KG1 (cell line): Measurements from ENCODE around the gene PRSS50.
"Not testable (repeated sequence)": the region's sequence is repeated elsewhere in the genome, so short reads cannot be mapped to it uniquely, and the experiment has no call there.

Experiments
- DNase-seq: peaks from one replicate; lab custom pipeline; 2025; lab: John Stamatoyannopoulos, UW

The PRSS50 gene, protein sequence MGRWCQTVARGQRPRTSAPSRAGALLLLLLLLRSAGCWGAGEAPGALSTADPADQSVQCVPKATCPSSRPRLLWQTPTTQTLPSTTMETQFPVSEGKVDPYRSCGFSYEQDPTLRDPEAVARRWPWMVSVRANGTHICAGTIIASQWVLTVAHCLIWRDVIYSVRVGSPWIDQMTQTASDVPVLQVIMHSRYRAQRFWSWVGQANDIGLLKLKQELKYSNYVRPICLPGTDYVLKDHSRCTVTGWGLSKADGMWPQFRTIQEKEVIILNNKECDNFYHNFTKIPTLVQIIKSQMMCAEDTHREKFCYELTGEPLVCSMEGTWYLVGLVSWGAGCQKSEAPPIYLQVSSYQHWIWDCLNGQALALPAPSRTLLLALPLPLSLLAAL

DNA sequence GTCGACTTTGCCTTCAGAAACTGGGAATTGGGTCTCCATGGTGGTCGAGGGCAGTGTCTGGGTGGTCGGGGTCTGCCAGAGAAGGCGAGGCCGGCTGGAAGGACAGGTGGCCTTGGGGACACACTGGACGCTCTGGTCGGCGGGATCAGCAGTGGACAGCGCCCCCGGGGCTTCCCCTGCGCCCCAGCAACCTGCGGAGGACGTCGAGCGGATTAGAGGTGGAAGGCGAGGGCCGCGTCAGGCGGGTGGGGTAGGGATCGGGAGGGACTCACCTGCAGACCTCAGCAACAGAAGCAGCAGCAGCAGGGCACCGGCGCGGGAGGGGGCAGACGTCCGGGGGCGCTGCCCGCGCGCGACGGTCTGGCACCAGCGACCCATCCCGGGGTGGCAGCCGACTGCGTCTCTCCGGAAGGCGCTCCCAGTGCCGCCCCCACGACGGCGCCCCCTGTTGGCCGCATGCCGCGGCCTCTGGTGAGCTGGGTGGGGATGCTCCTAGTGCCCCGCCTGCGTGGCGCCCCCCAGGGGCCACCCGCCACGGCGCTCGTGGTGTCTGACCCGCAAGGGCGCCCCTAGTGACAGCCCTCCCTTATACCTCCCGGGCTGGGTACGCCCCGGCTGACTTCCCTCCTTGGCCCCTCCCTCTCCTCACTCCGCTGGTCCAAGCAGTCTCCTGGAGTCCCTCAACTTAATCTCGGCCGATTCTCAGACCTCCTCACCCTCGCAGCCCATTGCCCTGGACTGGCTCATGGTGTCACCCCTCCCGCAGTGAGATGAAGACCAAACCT, at the start of gene PRSS50:
Gene PRSS50, minus strand, starts transcription at position 423 of the 785 bp plus-strand sequence. Its CDS starts 45 bp downstream, at position 378.
- no peak for DNase-seq

DNA sequence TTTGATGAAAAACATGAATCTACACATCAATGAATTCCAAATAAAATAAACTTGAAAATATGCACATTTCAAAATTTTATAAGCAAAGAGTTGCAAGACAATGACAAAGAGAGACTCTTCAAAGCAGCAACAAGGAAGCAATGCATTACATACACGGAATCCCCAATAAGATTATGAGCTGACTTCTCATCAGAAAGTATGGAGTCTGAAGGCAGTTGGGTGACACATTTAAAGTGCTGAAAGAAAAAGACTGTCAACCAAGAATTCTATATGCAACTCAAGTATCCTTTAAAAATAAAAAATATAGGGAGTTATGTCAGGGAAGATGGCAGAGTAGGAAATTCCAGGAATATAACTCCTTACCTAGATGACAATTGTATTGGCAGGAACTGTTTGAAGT, 46.5 kb upstream of the PRSS50 start:
- DNase-seq = no peak

DNA sequence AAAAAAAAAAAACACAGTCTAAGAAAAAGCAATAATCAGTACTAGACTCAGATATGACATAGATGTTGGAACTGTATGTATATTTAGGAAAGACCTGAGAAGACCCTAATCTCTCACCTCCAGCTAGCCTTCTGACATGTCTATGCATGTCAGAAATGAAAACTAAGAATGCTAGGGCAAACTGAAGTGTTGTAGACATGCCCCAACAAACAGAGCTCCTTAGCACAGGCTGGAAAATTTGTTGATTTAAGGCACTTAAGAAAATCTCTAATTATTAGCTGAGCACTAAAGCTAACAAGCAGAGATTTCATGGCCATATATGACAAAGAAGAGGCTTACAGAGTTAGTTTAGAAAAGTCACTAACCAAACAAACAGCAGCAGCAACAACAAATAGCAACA, 45.5 kb upstream of the PRSS50 start:
- no peak for DNase-seq

DNA sequence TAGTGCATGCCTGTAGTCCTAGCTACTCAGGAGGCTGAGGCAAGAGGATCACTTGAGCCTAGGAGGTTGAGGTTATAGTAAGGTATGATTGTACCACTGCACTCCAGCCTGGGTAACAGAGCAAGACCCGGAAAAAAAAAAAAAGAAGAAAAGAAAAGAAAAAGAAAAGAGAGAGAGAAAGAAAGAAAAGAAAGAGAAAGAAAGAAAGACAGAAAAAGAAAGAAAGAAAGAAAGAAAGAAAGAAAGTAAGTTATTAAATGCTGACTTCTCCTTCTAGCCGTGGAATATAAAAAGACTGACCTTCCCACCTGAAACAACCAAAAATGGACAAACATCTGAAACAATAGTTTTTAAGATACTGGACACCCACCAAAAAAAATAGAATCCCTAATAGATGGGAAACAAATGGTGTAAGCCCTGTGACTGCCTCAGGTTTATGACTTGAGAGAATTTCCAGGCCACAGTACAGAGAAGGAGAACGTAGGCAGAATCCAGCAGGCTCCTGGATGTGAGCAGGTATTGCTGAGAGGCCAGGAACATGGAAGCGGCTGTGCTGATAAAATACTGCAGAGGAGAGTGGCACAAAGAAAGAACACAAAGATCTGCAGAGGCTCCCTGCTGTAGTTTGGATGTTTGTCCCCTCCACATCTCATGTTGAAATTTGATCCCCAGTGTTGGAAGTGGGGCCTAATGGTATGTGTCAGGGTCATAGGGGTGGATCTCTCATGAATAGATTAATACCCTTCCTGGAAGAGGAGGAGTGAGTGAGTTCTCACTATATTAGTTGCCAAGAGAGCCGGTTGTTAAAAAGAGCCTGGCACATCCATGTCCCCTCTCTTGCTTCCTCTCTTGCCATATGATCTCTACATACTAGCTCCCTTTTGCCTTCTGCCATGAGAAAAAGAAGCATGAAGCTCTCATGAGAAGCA, 41.8 kb upstream of the PRSS50 start:
- no peak for DNase-seq

DNA sequence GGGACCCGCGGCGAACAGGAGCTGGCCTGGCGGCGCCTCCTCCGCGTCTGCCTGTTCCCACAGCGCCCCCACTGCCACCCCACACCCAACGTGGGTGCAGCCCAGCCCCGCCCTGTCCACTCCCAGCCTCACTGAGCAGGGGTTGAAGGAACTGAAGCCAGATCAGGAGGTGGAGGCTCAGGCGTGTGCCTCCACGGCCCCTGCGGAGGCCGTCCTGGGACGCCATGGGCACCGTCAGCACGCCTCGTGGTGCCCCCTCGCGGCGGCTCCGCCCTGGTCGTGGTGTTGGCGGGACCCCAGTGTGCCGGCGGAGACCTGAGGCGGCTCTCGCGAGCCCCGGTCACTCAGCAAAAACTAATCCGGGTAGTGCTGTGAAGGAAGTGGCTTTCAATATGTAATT, 39.0 kb upstream of the PRSS50 start:
- no peak for DNase-seq

DNA sequence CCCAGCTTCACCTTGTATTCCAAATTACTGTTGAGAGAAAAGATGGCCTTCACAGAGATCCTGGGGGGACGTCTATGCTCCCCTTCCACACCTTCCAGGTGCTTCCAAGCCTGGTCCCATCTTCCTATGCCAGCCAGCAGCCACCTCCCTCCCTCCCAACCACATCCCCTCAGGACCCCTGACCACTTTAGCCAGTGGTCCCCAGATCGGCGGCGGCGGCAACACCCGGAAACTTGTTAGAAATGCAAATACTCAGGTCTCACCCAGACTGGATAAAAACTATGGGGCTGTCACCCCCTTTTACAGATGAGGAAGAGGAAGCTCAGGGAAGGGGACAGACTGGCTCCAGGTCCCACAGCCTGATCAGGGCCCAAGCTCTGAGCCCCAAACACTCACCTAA, 38.0 kb upstream of the PRSS50 start:
- DNase-seq = no peak

DNA sequence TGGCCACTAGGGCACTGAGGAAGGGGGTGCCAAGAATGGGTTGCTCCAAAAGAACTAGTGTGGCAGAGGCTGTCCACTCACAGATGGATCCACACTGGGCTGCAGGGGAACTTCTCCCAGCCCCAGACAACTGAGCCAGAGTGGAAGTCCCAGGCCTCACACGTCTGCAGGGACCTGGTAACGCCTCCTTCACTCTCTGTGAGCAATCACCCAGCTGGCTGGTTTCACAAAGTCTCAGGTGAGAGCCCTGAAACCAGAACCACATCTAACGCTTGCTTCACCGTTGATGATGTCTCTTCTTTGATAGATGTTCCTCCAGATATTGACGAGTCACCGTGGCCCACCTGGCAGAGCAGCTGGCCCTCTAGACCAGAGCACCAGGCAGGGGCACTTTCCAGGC, 35.5 kb upstream of the PRSS50 start:
- not testable (repeated sequence) for DNase-seq

DNA sequence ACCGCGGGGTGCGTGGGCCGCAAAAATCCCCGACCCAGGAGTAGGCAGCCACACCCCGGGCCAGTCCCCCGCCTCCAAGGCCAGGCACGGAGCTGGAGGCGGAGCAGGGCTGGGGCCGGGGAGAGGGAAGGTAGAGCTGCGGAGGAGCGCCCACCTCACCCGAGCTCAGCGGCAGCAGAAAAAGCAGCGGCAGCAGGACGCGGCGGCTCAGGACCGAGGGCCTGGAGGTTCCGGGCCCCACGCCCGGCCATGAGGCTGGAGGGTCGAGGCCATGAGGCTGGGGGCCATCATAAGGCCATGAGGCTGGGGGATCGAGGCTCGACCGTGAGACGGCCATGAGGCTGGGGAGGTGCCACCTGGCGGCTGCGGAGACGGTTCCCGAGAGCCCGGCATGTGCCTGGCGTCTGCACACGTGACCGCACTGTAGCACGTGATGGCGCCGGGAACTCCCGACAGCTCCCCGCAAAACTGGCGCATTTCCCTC, 32.9 kb upstream of the PRSS50 start:
- no peak for DNase-seq

DNA sequence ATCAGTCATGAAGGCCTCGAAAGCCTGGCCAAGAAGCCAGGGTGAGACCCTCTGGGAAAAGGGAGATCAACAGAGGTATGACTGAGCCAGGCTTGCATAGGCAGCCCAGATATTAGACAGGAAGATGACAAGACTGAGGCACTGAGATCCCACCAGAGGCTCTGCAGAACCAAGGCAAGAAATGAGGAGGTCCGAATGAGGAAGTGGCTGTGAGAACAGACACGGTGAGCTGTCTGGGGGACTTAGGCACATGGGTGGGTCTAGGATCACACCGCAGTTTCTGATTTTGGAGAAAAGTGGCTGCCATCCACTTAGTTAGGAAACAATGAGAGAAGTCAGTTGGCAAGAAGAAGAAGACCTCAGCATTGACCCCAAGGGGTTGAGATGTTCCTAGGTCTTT, 31.5 kb upstream of the PRSS50 start:
- no peak for DNase-seq

DNA sequence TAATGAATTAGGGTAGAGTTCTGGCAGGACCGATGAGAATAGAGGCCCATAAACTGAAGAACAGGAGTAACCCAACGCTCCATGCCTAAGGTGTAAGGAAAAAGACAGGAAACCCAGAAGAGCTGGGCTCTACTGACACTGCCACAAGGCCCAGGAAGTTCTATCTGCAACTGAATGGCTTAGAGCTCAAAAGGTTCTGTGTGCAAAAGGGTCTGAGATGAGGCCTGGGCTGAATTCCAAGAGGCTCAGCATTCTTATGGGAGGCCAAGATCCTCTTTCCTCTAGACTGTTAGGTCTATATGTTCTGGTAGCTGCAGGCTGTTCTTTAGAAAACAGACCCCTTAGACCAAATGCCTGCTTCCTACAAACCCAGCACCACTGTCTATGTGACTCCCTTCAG, 30.5 kb upstream of the PRSS50 start:
- no peak for DNase-seq

DNA sequence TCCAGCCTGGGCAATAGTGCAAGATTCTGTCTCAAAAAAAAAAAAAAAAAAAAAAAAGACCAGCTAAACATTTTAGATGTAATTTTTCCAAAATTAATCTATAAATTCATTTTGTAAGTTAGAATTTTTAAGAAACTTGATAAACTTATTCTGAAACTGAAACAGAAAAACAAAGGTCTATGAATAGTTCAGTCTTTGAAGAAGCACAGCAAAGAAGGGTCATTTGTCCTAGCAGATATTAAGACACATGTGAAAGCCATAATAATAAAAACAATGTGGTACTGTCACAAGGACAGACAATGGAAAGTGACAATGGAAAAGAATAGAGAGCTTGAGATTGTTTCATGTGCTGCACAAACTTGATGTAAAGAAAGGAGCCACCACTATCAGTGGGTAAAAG, 29.0 kb upstream of the PRSS50 start:
- DNase-seq = no peak

DNA sequence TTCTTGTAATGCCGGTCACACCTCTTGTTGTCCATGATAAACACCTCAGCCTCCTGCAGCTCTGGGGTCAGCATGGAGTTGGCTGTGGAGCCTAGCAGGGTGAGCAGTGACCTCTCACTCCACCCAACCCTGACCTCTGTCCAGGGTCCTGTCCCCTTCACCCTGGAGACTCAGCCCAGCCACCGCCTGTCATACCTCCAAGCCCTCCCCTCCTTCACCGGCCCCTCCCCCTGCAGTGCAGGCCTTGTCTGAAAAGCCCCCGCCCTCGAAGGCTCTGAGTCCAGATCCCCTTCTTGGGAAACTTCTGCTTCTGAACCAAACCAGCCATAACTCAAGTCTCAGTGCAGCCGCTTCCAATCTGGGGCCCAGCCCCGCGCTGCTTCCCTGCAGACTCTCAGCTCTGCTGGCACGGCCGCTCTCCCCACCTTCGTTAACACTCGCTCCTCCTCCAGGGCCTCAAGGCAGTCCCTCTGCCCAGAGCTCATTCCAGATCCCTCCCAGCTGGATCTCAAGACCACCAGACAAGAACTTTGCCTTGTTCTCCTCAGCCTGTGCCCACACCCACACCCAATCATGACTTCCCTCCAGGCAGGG, 25.4 kb upstream of the PRSS50 start:
- no peak for DNase-seq

DNA sequence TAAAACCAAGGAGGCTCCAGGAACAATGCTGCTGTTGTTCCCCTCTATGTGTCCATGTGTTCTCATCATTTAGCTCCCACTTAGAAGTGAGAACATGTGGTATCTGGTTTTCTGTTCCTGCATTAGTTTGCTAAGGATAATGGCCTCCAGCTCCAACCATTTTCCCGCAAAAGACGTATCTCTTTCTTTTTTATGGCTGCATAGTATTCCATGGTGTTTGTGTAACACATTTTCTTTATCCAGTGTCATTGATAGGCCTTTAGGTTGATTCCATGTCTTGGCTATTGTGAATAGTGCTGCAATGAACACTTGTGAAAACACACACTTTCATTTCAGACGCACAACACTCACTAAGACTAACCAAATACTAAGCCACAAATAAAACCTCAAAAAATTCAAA, 21.9 kb upstream of the PRSS50 start:
- DNase-seq = not testable (repeated sequence)

DNA sequence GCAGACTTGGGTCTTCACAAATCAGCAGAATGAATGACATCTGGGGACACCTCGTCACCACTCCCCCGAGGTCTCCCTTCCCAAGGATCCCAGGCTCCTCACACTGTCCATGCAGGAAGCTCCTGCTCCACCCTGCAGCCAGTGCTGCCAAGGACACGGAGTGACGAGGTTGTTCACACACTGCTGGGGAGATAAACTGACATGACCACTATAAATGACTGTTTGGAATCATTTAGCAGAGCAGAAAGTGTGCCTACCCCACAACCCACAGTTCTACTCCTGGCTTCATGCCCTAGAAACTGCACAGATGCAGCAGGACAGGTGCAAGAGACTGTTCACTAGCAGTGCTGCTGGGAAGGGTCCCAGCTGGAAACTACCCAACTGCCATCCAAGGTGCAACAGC, 19.7 kb upstream of the PRSS50 start:
- no peak for DNase-seq

DNA sequence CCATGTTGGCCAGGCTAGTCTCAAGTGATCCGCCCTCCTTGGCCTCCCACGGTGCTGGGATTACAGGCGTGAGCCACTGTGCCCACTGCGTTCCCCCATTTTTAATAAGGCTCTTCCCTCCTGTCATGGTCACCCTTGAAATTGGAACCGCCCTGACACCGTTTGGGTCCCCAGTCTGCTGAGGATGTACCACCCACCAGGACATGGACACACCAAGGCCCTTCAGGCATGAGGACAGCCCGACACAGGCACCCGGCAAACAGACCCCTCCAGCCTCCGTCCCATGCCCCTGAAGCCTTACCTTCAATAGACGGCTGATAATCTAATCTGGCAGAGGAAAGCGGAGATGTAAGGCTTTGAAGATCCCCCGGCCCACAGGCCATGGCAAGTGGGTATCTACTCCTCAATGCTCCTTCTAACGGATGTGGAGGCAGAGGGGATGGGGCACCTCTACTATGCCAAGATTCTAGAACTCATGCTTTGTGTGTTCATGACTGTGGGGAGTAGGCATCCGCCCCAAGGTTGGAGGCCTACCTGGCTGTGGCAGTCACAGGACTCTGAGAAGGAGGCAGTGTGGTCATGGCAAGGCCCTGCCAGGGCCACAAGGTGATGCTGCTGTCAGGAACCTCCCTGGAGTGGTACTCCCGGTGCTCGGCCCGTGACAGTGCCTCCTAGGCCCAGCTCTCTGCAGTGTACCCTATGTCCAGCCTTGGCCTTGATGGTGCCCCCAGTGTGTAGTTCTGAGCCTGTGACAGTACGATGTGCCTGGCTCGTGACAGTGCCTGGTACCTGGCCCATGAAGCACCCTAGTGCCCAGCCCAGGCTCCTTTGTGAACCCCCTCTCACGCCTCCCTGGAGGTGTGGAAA, 18.6 kb upstream of the PRSS50 start:
- DNase-seq = no peak

DNA sequence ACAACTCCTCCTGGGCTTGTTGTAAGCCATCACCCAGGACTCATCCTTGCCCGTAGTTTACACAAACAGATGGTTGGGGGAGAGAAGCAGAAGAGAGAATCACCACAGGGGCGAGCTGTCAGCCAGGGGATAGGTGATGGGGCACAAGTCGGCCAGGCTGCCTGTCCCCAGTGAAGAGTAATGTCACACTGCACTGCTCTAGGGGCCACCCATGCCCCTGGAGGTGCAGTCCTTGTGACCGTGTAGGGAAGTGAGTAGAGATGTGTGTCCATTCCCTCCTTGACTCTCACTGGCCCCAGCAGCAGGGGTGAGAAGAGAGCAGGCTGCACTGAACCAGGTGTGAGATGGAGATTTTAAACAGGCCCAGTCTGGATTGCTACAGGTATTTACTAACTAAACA, 17.1 kb upstream of the PRSS50 start:
- DNase-seq = no peak

DNA sequence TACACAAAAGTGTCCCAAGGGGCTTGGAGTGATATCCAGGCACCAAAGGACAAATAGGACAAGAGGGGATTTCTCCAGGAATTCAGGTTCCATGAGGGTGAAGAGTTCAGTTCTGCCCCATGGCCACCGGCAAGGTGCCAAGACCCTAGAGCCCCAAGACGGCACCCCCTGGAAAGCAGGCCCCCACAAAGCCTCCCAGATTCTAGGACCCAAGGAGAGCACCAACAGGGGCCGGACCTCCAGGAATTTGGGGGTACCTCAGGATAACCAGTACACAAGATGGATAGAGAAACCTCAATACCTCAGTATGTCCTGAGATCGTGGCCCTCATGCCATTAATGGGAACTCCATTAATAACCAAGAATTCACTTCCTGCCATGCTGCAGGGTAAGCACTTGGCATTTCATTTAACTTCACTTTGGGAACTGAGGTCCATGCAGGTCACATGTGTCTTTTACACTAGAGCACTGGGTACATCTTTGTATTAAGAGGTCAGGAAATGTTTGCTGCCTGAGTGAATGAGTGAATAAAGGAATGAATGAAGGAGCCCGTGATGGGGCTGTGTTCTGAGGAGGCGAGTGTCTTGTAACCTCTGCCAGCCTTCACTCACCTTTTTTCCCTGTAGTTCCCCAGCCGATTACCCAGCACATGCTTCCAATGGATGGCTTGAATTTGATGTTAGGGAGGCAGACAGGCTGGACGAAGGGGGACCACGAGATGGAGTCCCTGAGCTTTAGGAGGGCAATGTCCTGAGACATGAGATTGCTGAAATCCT, 15.5 kb upstream of the PRSS50 start:
- no peak for DNase-seq

DNA sequence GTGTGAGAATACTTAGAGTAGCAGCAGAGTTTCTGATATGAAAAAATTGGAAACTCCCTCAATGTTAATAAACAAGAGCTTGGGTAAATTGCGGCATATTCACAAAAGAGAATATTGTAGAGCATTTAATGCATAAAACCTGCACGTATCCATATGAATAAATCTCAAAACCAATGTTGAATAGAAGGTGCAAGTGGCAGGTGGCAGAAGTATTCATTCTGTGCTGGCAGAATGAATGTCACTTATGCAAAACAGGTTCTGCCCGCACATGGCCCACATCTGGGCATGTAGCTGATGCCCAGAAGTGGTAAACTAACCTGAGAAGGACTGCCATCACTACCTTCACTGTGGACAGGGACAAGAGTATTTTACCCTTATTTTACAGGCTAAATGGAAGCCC, 14.1 kb upstream of the PRSS50 start:
- DNase-seq = no peak

DNA sequence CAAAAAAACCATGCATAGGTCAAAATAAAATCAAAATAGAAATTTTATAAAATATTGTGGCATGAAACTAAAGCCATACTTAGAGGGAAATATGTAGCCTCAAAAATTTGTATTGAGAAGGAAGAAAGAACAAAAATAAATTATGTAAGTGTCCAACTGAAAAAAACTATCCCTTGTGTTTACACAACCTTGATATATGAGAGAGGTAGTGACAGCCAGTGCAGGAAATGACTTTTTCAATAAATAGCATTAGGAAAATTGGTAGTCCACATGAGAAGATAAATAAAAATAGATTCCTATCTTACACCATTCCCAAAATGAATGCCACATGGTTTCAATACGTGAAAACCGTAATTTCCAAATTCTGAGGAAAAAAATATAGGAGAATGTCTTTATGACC, 13.2 kb upstream of the PRSS50 start:
- no peak for DNase-seq

DNA sequence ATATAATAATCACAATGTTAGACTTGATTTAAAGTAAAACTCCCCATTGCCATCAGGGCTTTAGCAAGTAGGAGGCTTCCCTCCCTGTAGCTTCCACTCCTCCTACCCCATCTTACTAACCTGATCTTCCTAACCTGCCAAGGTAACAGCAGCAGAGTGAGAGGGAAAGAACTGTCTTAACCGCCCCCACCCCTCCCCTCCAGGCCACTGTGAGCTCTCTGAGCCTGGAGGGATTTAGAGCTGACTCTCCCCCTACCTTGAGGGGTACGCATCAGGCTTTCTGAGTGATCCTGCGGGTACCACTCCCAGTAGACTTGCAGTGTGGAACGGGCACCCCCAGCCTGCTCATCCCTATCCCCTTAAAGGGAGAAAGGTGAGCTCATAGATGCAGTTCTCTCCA, 11.4 kb upstream of the PRSS50 start:
- DNase-seq = no peak
